Fibroblast of the aortic adventitia (primary cell): Measurements from ENCODE around the gene ARL5B. TPM values are rescaled to one million over a fixed set of nuclear protein-coding genes. Genes with fewer than 3 reads are reported as not detected.

Experiments used
- DNase-seq: peaks from one replicate; pipeline ENCODE4 v3.0.0-alpha.2; 2010; ENCODE audit warnings: low read depth
- H3K4me3 ChIP-seq: 2 replicates; pipeline ENCODE4 v1.5.1; 2011; ENCODE audit warnings: low read depth, mild to moderate bottlenecking, control low read depth, low read length, moderate library complexity
- total RNA-seq: library from RNA; depleted of rRNA; stranded (reverse); fragments of >200 nt; gene quantifications from 2 replicates; pipeline ENCODE4 v1.2.3, GENCODE V29; 2012; ENCODE audit warnings: low replicate concordance
- TF ChIP-seq, protein P1 (sequence below): IDR thresholded peaks from 2 replicates; pipeline ENCODE4 v1.5.1; 2011; ENCODE audit warnings: mild to moderate bottlenecking, low read length, control low read depth, inconsistent platforms; ENCODE audit not compliant: insufficient read depth

ARL5B gene
- total RNA-seq, 1 donor: 18.0 TPM

- TF ChIP-seq, protein P1, sequence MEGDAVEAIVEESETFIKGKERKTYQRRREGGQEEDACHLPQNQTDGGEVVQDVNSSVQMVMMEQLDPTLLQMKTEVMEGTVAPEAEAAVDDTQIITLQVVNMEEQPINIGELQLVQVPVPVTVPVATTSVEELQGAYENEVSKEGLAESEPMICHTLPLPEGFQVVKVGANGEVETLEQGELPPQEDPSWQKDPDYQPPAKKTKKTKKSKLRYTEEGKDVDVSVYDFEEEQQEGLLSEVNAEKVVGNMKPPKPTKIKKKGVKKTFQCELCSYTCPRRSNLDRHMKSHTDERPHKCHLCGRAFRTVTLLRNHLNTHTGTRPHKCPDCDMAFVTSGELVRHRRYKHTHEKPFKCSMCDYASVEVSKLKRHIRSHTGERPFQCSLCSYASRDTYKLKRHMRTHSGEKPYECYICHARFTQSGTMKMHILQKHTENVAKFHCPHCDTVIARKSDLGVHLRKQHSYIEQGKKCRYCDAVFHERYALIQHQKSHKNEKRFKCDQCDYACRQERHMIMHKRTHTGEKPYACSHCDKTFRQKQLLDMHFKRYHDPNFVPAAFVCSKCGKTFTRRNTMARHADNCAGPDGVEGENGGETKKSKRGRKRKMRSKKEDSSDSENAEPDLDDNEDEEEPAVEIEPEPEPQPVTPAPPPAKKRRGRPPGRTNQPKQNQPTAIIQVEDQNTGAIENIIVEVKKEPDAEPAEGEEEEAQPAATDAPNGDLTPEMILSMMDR: no peak
- DNase-seq: no peak
- H3K4me3 ChIP-seq: no peak overlapping the region
Measured at GRCh38 chr10:18703521-18703920, 44.3 kb downstream of the ARL5B start.

GRCh38 chr10:18710201-18710653 is 51.0 kb downstream of the ARL5B start:
- no peak for DNase-seq
- TF ChIP-seq, protein P1: no peak

DNA sequence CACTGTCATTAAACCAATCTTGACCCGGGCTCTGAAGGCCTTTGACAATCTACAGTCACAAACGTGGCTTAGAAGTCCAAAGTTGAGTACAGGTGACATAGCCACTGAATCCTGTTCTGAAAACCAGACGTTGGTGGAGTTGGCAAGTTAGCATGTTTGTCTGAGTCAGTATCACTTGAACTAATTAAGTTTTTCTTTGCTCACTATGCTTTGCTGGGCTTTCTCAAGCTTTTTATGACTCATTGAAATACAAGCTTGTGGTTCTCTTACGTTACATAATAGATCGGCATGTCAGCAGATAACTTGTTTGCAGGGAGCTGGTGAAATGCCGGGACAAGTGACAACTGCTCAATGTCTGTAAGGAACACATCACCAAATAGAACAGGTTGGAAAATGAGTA is 53.8 kb downstream of the ARL5B start:
- no peak overlapping the region for H3K4me3 ChIP-seq
- DNase-seq: peak; percentile 88
- TF ChIP-seq, protein P1: no peak

More at GRCh38 chr10:18710201-18710653, 51.0 kb downstream of the ARL5B start:
- no peak overlapping the region for H3K4me3 ChIP-seq

DNA sequence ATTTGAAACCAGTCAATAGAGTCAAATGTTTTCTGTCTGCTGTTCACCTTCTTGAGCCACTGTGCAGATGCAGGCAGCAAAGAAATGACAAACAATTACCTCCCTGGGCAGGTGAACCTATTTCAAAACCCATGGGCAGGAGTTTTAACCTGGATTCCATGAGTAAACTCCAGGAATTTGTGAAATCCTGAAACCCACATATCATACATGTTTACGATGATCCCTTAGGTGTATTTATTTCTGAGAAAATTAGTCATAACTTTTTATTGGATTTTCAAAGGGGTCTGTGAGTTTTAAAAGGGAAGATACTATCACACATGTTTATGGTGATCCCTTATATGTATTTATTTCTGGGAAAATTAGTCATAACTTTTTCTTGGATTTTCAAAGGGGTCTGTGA is 59.8 kb downstream of the ARL5B start:
- TF ChIP-seq, protein P1: no peak
- H3K4me3 ChIP-seq: no peak overlapping the region
- DNase-seq: no peak

GRCh38 chr10:18719811-18720210 is 60.6 kb downstream of the ARL5B start:
- TF ChIP-seq, protein P1: no peak
- H3K4me3 ChIP-seq: no peak overlapping the region
- DNase-seq: peak; percentile 9

DNA sequence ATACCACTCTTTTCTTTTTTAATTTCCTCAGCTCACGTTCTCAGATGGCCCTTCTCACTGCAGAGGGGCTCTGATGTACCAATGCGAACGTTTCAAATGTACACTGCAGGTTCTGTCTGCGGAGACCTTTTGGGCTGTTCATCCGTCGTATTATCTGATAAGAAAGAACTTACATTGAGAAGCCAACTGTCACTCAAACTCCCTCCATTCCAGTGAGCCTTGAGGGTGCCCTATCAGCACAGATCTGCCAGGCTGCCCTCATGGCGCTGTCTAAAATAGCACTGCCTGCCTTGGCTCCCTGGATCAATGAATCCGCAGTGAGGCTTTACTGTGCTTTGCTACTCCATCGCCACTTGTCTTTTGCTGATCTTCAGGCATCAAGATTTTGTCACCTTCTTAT is 61.8 kb downstream of the ARL5B start:
- H3K4me3 ChIP-seq: no peak overlapping the region
- TF ChIP-seq, protein P1: no peak
- DNase-seq: no peak

- TF ChIP-seq, protein P1: no peak
- no peak for DNase-seq
- H3K4me3 ChIP-seq: no peak overlapping the region
Measured at GRCh38 chr10:18723801-18724200, 64.6 kb downstream of the ARL5B start.
